BJ (cell line): ENCODE data around the gene CAND2. TPM values are rescaled to one million over a fixed set of nuclear protein-coding genes. Genes with fewer than 3 reads are reported as not detected.
A peak's percentile ranks its signal among the peaks of the same experiment; 100 is the strongest.
"Not testable (repeated sequence)": the region's sequence is repeated elsewhere in the genome, so short reads cannot be mapped to it uniquely, and the experiment has no call there.

Experiments used
- CTCF ChIA-PET: fragments of 350-600 bp; formaldehyde crosslinking; extraction: SDS; loops from one replicate; lab custom pipeline; 2021; ENCODE audit warnings: antibody characterized with exemption, inconsistent platforms; lab: Yijun Ruan, JAX
- POLR2A ChIA-PET: fragments of 300-600 bp; sonication (Branson Sonifier 250); formaldehyde crosslinking; extraction: SDS; loops from one replicate; lab custom pipeline; 2021; ENCODE audit warnings: antibody characterized with exemption; lab: Charles Lee
- DNase-seq: peaks from one replicate; pipeline ENCODE4 v3.0.0-alpha.2; 2011; ENCODE audit warnings: low read depth
- H3K27me3 ChIP-seq: 2 replicates; pipeline ENCODE4 v1.6.0; 2011; ENCODE audit warnings: low read length; ENCODE audit not compliant: control insufficient read depth, insufficient read depth
- H3K36me3 ChIP-seq: 2 replicates; pipeline ENCODE4 v1.5.1; 2011; ENCODE audit warnings: low read length; ENCODE audit not compliant: control insufficient read depth, insufficient read depth
- H3K4me3 ChIP-seq: 2 replicates; pipeline ENCODE4 v1.5.1; 2011; ENCODE audit warnings: low read depth, mild to moderate bottlenecking, control low read depth, low read length
- polyA plus RNA-seq: library from polyadenylated mRNA; depleted of rRNA; stranded (reverse); fragments of >200 nt; gene quantifications from 2 replicates; pipeline ENCODE4 v1.2.3, GENCODE V29; 2011
- TF ChIP-seq, protein P1 (sequence below): IDR thresholded peaks from 2 replicates; pipeline ENCODE4 v1.5.1; 2011; ENCODE audit warnings: low read depth, mild to moderate bottlenecking, control low read depth, inconsistent platforms, low read length, moderate library complexity; ENCODE audit not compliant: insufficient read depth

The CAND2 gene
- polyA plus RNA-seq, 1 experiment, result 2.3 TPM

DNA sequence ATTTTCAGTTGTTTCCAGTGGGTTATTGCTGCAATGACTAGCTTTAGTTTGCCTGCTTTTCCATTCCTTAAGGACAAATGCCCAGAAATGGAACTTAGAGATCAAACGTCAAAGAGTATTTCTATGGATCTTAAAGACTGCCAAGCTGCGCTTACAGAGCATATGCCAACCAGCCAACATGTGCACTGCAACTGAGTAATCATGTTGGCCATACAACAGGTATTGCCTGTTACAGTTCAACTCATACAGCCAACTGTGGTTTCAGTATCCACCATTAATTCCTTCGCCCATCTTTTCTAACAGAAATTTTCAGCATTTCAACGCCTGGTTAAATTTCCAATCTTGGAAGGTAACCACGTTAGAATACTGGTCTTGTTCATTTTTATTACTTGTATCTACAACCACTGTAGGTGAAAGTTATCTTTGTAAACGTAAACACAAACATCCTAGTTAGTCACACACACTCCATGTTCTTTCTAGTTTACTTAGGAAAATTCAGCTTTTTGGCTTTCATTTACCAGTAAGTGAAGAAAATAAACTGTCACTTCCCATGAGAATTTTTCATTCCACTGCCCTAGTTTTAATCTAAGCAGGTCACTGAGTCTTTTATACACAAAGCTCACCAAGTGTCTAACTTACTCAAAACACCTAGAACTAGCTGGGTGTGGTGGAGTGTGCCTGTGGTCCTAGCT, 41.0 kb downstream of the CAND2 start:
- Histone ChIP-seq H3K36me3 (peaks cover 27% of the 10 kb centered on the region), H3K27me3 (no peaks in the 10 kb centered on the region), H3K4me3 (no peak overlapping the region)
- DNase-seq, result no peak
- TF ChIP-seq, protein P1, sequence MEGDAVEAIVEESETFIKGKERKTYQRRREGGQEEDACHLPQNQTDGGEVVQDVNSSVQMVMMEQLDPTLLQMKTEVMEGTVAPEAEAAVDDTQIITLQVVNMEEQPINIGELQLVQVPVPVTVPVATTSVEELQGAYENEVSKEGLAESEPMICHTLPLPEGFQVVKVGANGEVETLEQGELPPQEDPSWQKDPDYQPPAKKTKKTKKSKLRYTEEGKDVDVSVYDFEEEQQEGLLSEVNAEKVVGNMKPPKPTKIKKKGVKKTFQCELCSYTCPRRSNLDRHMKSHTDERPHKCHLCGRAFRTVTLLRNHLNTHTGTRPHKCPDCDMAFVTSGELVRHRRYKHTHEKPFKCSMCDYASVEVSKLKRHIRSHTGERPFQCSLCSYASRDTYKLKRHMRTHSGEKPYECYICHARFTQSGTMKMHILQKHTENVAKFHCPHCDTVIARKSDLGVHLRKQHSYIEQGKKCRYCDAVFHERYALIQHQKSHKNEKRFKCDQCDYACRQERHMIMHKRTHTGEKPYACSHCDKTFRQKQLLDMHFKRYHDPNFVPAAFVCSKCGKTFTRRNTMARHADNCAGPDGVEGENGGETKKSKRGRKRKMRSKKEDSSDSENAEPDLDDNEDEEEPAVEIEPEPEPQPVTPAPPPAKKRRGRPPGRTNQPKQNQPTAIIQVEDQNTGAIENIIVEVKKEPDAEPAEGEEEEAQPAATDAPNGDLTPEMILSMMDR, result no peak
- CTCF ChIA-PET, result interaction anchor here (1.2 kb wide), 1 partner anchor 50 kb away, joined by 3 read pairs; no protein-coding TSS in a partner anchor
- POLR2A ChIA-PET, result no interaction called here

DNA sequence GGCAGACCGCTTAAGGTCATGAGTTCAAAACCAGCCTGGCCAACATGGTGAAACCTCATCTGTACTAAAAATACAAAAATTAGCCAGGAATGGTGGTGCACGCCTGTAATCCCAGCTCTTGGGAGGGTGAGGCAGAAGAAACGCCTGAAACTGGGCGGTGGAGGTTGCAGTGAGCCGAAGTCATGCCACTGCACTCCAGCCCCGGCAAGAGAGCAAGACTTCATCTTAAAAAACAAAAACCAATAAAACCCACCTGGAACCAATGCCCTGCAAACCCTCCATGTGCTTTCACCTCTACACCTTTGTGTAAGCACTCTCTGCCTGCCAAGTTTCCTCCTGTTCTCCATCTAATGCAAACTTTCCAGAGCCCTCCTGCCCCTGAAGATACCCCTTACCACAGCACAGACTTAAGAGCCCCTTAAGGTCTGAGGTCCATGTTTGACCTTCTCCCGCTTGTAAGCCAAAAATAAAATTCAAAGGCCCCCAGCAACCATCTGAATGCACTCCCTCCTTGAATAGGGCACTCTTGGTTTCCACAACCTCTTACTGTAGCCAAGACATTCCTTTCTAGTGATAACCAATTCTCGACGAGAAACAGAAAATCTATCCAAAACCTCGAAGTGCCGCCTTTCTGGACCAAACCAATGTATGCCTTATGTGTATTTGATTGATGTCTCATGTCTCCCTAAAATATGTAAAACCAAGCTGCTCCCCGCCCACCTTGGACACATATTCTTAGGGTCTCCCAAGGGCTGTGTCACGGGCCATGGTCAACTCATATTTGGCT, 41.9 kb downstream of the CAND2 start:
- Histone ChIP-seq H3K36me3 (peaks cover 22% of the 10 kb centered on the region), H3K4me3 (no peak overlapping the region), H3K27me3 (no peaks in the 10 kb centered on the region)
- CTCF ChIA-PET, result interaction anchor here (0.8 to 1.3 kb wide), 3 partner anchors 51 to 69 kb away, joined by 3 read pairs; no protein-coding TSS in a partner anchor
- TF ChIP-seq, protein P1, result no peak
- DNase-seq, result no peak
- POLR2A ChIA-PET, result no interaction called here

DNA sequence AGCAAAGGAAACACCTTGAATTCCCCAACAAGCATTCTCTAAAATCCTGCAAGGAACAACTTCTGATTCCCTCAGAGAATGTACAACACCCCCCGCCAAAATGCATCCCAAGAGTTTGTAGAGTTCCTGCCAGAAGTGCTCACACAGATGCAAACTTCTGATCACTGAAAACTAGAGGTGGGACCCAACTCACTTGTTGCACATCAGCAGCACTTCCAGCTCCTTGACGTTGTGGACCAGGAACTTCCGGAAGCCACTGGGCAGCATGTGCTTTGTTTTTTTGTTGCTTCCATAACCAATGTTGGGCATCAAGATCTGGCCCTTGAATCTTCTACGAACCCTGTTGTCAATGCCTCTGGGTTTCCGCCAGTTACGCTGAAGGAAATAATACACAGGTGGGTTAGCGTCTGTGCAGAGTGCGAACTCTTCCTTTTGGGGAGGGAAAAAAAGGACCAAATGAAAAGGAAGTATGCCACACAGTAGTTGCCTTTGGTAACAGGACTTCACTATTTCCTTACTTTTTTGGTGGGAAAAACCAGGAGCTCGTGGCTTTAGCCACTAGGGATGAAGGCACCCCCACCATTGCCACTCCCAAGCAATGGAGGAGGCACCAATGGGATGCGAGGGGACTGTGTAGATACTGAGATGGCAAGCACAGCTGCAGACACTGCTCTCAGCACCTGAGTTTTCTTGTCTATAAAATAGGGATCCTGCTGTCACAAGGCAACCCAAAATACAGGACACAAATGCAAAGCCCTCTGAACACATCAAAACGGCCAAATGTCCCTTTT, 42.9 kb downstream of the CAND2 start:
- Histone ChIP-seq H3K27me3 (no peaks in the 10 kb centered on the region), H3K4me3 (peak overlapping the region; percentile 69), H3K36me3 (peaks cover 16% of the 10 kb centered on the region)
- ChIA-PET POLR2A (no interaction called here), CTCF (interaction anchor here (0.8 to 4.3 kb wide), 3 partner anchors 51 to 70 kb away, joined by 3 to 20 read pairs (median 3); no protein-coding TSS in a partner anchor)
- no peak for DNase-seq
- TF ChIP-seq, protein P1, result no peak

DNA sequence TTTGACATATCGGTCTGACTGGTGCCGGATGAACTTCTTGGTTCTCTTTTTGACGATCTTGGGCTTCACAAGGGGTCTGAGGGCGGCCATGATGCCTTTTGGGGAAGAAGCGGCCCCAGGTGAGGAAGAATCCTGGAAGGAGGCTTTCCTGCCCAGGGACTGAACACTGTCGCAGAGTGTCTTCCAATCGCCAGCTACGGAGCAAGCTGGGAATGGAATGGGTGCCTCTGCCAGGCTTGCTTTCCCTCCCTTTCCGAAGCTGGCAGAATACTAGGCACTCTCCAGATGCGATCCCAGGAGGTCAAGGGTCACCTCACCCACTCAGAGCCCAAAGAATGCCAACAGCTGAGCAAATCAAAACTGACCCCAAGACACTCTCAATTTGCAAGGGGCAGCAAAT, 43.7 kb downstream of the CAND2 start:
- H3K27me3 ChIP-seq, DNase-seq, POLR2A ChIA-PET: not testable (repeated sequence)
- H3K36me3 ChIP-seq, result peaks cover 15% of the 10 kb centered on the region
- peak overlapping the region; percentile 69 for H3K4me3 ChIP-seq
- CTCF ChIA-PET, result interaction anchor here (1.3 to 4.3 kb wide), 6 partner anchors 13 to 52 kb away, joined by 3 to 20 read pairs (median 8); no protein-coding TSS in a partner anchor

DNA sequence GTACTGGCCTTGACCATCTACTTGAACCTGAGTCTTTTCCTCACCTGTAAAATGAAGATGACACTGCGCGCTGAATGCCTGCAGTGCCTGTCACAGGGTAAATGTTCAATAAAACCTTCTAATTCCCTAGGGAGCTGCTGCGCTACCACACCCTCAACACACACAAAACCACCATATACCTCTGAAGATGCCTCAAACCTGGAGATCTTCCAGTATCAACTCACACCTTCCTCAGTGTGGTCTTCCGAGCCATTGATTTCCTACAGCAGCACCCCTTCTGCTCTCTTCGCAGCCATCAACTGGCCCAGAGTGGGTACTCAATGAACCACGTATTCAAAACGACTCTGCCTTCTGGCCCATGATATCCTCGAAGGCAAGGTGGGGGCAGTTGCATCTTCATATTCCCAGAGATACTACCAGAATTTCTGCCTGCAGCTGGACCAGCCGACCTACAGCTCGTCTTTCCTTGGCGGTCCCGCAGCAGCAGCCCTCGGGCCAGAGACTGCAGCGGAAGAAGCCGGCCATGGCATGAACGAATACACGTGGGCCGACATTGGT, 44.2 kb downstream of the CAND2 start:
- POLR2A ChIA-PET, result no interaction called here
- CTCF ChIA-PET, result interaction anchor here (0.9 to 4.3 kb wide), 12 partner anchors 9 to 159 kb away, joined by 3 to 36 read pairs (median 8); no protein-coding TSS in a partner anchor
- TF ChIP-seq, protein P1, result no peak
- H3K4me3 ChIP-seq, result peak overlapping the region; percentile 69
- no peak for DNase-seq
- no peaks in the 10 kb centered on the region for H3K27me3 ChIP-seq
- peaks cover 12% of the 10 kb centered on the region for H3K36me3 ChIP-seq
